Activated naive CD4-positive, alpha-beta T cell treated with anti-CD3 and anti-CD28 coated beads, Interleukin-2, amount 10 ng/mL, durations not matched to agents 7 days and 5 days (primary cell): ENCODE measurements around the gene CTNNA2.

Source experiments
- CTCF ChIA-PET: fragments of 350-600 bp; sonication (Branson Sonifier 250); formaldehyde crosslinking; loops from one replicate; lab custom pipeline; 2021; ENCODE audit warnings: antibody characterized with exemption; lab: Charles Lee
- DNase-seq: peaks from one replicate; pipeline ENCODE4 v3.0.0-alpha.2; 2020
- H3K27ac Mint-ChIP-seq: one replicate; pipeline ENCODE4 v1.8.0; 2021; ENCODE audit warnings: mild to moderate bottlenecking, moderate library complexity, mixed read lengths
- H3K27me3 Mint-ChIP-seq: one replicate; pipeline ENCODE4 v1.8.0; 2021; ENCODE audit warnings: mild to moderate bottlenecking, mixed read lengths
- H3K36me3 Mint-ChIP-seq: one replicate; pipeline ENCODE4 v1.8.0; 2021; ENCODE audit warnings: mixed read lengths
- H3K4me1 Mint-ChIP-seq: one replicate; pipeline ENCODE4 v1.8.0; 2021; ENCODE audit warnings: mixed read lengths
- H3K4me3 Mint-ChIP-seq: one replicate; pipeline ENCODE4 v1.8.0; 2021; ENCODE audit warnings: mild to moderate bottlenecking, moderate library complexity, mixed read lengths
- H3K9me3 Mint-ChIP-seq: one replicate; pipeline ENCODE4 v1.8.0; 2021; ENCODE audit warnings: mixed read lengths

Gene CTNNA2

GRCh38 chr2:79906139-79906890 is 393.5 kb downstream of the CTNNA2 start:
- Mint-ChIP-seq H3K4me3 (no peak overlapping the region), H3K4me1 (no peaks in the 10 kb centered on the region), H3K27me3 (no peaks in the 10 kb centered on the region)

DNA sequence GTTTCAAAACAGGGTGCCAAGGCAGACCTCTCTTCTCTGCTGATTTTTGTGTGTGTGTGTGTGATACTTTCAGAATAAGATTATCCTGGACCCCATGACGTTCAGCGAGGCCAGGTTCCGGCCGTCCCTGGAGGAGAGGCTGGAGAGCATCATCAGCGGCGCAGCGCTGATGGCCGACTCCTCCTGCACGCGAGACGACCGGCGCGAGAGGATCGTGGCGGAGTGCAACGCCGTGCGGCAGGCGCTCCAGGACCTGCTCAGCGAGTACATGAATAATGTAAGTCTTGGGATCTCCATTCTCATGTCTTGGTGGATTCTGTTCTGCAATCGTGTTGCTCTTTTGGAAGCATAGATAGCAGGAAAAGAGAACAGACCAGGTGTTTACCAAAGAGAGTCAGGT is 396.7 kb downstream of the CTNNA2 start:
- Mint-ChIP-seq H3K9me3 (no peaks in the 10 kb centered on the region), H3K27me3 (no peaks in the 10 kb centered on the region), H3K36me3 (no peaks in the 10 kb centered on the region), H3K4me1 (no peaks in the 10 kb centered on the region), H3K27ac (no peak overlapping the region), H3K4me3 (no peak overlapping the region)
- CTCF ChIA-PET, result no interaction called here
- no peak for DNase-seq

More at GRCh38 chr2:79906139-79906890, 393.5 kb downstream of the CTNNA2 start:
- CTCF ChIA-PET, result no interaction called here
- H3K9me3 Mint-ChIP-seq, result no peaks in the 10 kb centered on the region
- no peaks in the 10 kb centered on the region for H3K36me3 Mint-ChIP-seq
- no peak for DNase-seq
- H3K27ac Mint-ChIP-seq, result no peak overlapping the region

DNA sequence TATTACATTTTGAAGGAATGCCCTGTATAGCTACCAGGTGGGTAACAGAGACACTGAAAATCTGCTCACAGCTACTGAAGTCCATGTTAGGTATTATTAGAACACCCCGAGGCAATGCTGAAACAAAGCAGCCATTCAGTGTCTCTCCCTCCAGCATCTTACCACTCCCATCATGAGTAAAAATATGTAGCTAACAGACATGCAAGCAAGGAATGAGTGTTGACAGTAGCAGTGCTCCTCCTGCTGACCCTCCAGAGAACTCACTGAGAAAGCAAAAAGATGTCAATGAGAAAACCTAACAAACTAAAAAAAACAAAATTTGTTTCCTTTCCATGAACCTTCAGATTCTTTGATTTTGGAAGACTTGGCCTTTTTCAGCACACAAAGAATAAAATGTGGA is 397.8 kb downstream of the CTNNA2 start:
- DNase-seq, result no peak
- no peak overlapping the region for H3K27ac Mint-ChIP-seq
- CTCF ChIA-PET, result no interaction called here
- H3K27me3 Mint-ChIP-seq, result no peaks in the 10 kb centered on the region
- no peaks in the 10 kb centered on the region for H3K36me3 Mint-ChIP-seq
- H3K4me1 Mint-ChIP-seq, result no peaks in the 10 kb centered on the region
- no peak overlapping the region for H3K4me3 Mint-ChIP-seq
- H3K9me3 Mint-ChIP-seq, result no peaks in the 10 kb centered on the region

DNA sequence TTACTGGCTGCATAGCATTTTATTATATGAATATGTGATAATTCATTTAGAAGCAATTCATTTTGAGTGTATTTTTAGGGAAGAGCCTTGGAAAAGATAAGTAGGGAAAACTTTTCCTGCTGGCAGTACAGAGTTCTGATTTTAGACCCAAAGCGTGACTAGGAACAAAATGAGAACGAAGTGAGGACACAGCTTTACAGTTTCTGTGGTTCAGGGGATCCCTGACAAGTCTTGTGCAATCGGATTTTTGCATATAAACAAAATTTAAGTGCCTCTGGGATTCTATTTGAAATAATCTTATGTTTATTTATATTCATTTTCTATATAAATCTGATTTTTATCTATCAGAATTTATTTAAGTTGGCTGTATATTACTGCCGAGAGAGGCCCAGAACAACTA is 402.6 kb downstream of the CTNNA2 start:
- Mint-ChIP-seq H3K27ac (no peak overlapping the region), H3K4me1 (no peaks in the 10 kb centered on the region), H3K27me3 (no peaks in the 10 kb centered on the region), H3K9me3 (peaks cover 2% of the 10 kb centered on the region), H3K36me3 (no peaks in the 10 kb centered on the region), H3K4me3 (no peak overlapping the region)
- no peak for DNase-seq
- CTCF ChIA-PET, result no interaction called here

- Mint-ChIP-seq H3K27ac (no peak overlapping the region), H3K4me1 (no peaks in the 10 kb centered on the region), H3K9me3 (peaks cover 2% of the 10 kb centered on the region), H3K36me3 (no peaks in the 10 kb centered on the region), H3K27me3 (no peaks in the 10 kb centered on the region), H3K4me3 (no peak overlapping the region)
- CTCF ChIA-PET, result no interaction called here
- DNase-seq, result no peak
Observed at GRCh38 chr2:79916285-79916684, 403.4 kb downstream of the CTNNA2 start.

DNA sequence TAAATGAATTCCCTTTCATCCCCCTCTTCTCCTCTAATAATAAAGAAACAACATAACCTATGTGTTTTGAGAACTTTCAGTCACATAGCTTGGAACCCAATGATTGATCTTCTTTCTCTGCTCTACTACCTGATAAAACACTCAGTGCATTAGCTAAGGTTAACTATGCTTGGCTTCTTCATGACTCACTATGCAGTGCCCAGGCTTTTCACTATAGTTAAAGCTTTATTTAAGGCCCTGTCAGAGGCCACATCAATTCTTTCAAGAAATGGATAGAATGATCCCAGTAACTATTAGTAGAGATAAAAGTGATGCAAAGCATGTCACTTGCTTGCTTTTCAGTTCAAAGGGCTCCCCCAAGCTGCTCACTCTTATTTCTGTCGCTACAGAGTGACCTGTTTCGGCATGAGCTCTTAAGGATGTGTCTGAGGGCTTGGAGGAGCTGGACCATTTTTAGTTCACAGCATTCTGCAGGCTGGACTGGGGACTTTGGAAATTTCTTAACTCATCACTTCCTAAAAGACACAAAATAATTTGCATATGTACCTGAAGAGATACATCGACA is 407.7 kb downstream of the CTNNA2 start:
- H3K4me3 Mint-ChIP-seq, result no peak overlapping the region

GRCh38 chr2:79929624-79930023 is 416.8 kb downstream of the CTNNA2 start:
- no peaks in the 10 kb centered on the region for H3K4me1 Mint-ChIP-seq
- H3K4me3 Mint-ChIP-seq, result no peak overlapping the region
- no peak for DNase-seq
- CTCF ChIA-PET, result no interaction called here
- H3K36me3 Mint-ChIP-seq, result no peaks in the 10 kb centered on the region
- H3K9me3 Mint-ChIP-seq, result no peaks in the 10 kb centered on the region
- H3K27ac Mint-ChIP-seq, result no peak overlapping the region
- H3K27me3 Mint-ChIP-seq, result no peaks in the 10 kb centered on the region

More for the DNA sequence above, 407.7 kb downstream of the CTNNA2 start:
- no peaks in the 10 kb centered on the region for H3K27me3 Mint-ChIP-seq
- DNase-seq, result no peak
- H3K9me3 Mint-ChIP-seq, result peaks cover 2% of the 10 kb centered on the region
- no peak overlapping the region for H3K27ac Mint-ChIP-seq
- H3K4me1 Mint-ChIP-seq, result no peaks in the 10 kb centered on the region
- CTCF ChIA-PET, result no interaction called here
- H3K36me3 Mint-ChIP-seq, result no peaks in the 10 kb centered on the region

- H3K4me3 Mint-ChIP-seq, result no peak overlapping the region
- CTCF ChIA-PET, result no interaction called here
- H3K4me1 Mint-ChIP-seq, result no peaks in the 10 kb centered on the region
- H3K27me3 Mint-ChIP-seq, result peaks cover 4% of the 10 kb centered on the region
- no peaks in the 10 kb centered on the region for H3K9me3 Mint-ChIP-seq
- H3K27ac Mint-ChIP-seq, result no peak overlapping the region
- no peak for DNase-seq
- no peaks in the 10 kb centered on the region for H3K36me3 Mint-ChIP-seq
Observed at GRCh38 chr2:79935046-79935732, 422.3 kb downstream of the CTNNA2 start.

- peaks cover 4% of the 10 kb centered on the region for H3K27me3 Mint-ChIP-seq
- DNase-seq, result peak; percentile 20
- H3K4me3 Mint-ChIP-seq, result no peak overlapping the region
- CTCF ChIA-PET, result no interaction called here
- no peaks in the 10 kb centered on the region for H3K36me3 Mint-ChIP-seq
- no peaks in the 10 kb centered on the region for H3K9me3 Mint-ChIP-seq
- H3K27ac Mint-ChIP-seq, result peak overlapping the region; percentile 64
- no peaks in the 10 kb centered on the region for H3K4me1 Mint-ChIP-seq
Observed at GRCh38 chr2:79935771-79936657, 423.2 kb downstream of the CTNNA2 start.

GRCh38 chr2:79936715-79937114 is 423.9 kb downstream of the CTNNA2 start:
- H3K27me3 Mint-ChIP-seq, result peaks cover 4% of the 10 kb centered on the region
- H3K4me3 Mint-ChIP-seq, result no peak overlapping the region
- H3K36me3 Mint-ChIP-seq, result no peaks in the 10 kb centered on the region
- DNase-seq, result no peak
- no peaks in the 10 kb centered on the region for H3K9me3 Mint-ChIP-seq
- CTCF ChIA-PET, result no interaction called here
- no peak overlapping the region for H3K27ac Mint-ChIP-seq
- no peaks in the 10 kb centered on the region for H3K4me1 Mint-ChIP-seq

GRCh38 chr2:79938648-79939047 is 425.8 kb downstream of the CTNNA2 start:
- no peaks in the 10 kb centered on the region for H3K9me3 Mint-ChIP-seq
- no peak overlapping the region for H3K4me3 Mint-ChIP-seq
- H3K4me1 Mint-ChIP-seq, result no peaks in the 10 kb centered on the region
- CTCF ChIA-PET, result no interaction called here
- H3K27ac Mint-ChIP-seq, result no peak overlapping the region
- H3K27me3 Mint-ChIP-seq, result peaks cover 4% of the 10 kb centered on the region
- H3K36me3 Mint-ChIP-seq, result no peaks in the 10 kb centered on the region
- DNase-seq, result no peak

- H3K4me1 Mint-ChIP-seq, result no peaks in the 10 kb centered on the region
- H3K4me3 Mint-ChIP-seq, result no peak overlapping the region
- H3K27me3 Mint-ChIP-seq, result peaks cover 4% of the 10 kb centered on the region
- H3K36me3 Mint-ChIP-seq, result no peaks in the 10 kb centered on the region
- H3K27ac Mint-ChIP-seq, result no peak overlapping the region
- no peaks in the 10 kb centered on the region for H3K9me3 Mint-ChIP-seq
- CTCF ChIA-PET, result no interaction called here
- no peak for DNase-seq
Observed at GRCh38 chr2:79940364-79940763, 427.5 kb downstream of the CTNNA2 start.

- Mint-ChIP-seq H3K27ac (no peak overlapping the region), H3K4me1 (no peaks in the 10 kb centered on the region), H3K4me3 (no peak overlapping the region), H3K27me3 (peaks cover 3% of the 10 kb centered on the region), H3K9me3 (no peaks in the 10 kb centered on the region), H3K36me3 (no peaks in the 10 kb centered on the region)
- CTCF ChIA-PET, result no interaction called here
- DNase-seq, result no peak
Observed at GRCh38 chr2:79941179-79941578, 428.3 kb downstream of the CTNNA2 start.

DNA sequence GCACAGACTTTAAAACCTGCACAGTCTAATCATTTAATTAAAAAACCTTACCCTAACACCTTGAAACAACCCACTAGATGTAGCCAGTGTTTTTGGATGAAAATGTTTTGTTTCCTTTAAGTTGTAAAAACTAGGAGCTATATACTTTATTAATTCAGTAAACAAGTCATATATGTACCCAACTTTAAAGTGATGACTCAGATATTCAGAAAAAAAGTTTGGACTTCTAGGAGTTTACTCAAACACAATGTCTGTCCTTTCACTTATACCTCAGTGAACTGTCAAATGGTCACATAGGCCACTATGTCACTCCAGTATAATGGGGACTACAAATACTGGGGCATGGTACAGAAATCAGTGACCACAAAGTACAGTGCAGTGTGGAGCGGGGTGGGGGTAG is 431.4 kb downstream of the CTNNA2 start:
- H3K36me3 Mint-ChIP-seq, result no peaks in the 10 kb centered on the region
- CTCF ChIA-PET, result no interaction called here
- no peak overlapping the region for H3K4me3 Mint-ChIP-seq
- H3K27ac Mint-ChIP-seq, result no peak overlapping the region
- H3K9me3 Mint-ChIP-seq, result no peaks in the 10 kb centered on the region
- no peak for DNase-seq
- H3K27me3 Mint-ChIP-seq, result no peaks in the 10 kb centered on the region
- no peaks in the 10 kb centered on the region for H3K4me1 Mint-ChIP-seq
